ENCODE results near the gene WIZ. TPM values are rescaled to one million over a fixed set of nuclear protein-coding genes. Genes with fewer than 3 reads are reported as not detected.

The WIZ gene
- total and polyA plus RNA-seq, 12 donors, result 18.7 to 34.3 (median 21.3) TPM

DNA sequence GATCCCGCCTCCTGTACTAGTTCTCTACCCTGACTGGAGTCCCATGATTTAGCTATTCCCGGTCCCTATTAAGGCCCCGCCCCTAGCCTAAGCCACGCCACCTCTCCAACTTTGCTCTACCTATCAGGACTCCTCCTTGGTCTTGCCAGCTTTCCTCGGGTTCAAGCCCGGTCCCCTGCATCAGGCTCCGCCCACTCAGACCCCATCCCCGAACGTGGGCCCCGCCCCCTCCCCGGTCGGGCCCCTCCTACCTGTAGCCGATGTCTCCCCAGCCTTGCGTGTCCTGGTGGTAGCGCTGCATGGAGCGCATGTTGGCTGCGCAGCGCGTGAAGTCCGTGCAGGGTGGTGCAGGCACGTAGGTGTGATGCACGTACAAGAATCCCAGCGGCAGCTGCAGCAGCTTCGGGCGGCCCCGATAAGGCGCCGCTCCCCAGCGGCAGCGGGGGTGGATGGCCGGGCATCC is 21.9 kb upstream of the WIZ start:
- DNase-seq (no peak), ATAC-seq (peak in 1 of 8 donors; percentile 30)
- Histone ChIP-seq H3K4me3 (no peak overlapping the region), H3K36me3 (no peaks in the 10 kb centered on the region), H3K27ac (no peak overlapping the region), H3K4me1 (peaks cover 0 to 22% (median 7%) of the 10 kb centered on the region in 9 donors), H3K27me3 (peaks cover 5 to 49% (median 39%) of the 10 kb centered on the region in 7 donors), H3K9me3 (peaks cover 0 to 8% (median 0%) of the 10 kb centered on the region in 11 donors)
- TF ChIP-seq, protein P1, sequence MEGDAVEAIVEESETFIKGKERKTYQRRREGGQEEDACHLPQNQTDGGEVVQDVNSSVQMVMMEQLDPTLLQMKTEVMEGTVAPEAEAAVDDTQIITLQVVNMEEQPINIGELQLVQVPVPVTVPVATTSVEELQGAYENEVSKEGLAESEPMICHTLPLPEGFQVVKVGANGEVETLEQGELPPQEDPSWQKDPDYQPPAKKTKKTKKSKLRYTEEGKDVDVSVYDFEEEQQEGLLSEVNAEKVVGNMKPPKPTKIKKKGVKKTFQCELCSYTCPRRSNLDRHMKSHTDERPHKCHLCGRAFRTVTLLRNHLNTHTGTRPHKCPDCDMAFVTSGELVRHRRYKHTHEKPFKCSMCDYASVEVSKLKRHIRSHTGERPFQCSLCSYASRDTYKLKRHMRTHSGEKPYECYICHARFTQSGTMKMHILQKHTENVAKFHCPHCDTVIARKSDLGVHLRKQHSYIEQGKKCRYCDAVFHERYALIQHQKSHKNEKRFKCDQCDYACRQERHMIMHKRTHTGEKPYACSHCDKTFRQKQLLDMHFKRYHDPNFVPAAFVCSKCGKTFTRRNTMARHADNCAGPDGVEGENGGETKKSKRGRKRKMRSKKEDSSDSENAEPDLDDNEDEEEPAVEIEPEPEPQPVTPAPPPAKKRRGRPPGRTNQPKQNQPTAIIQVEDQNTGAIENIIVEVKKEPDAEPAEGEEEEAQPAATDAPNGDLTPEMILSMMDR (IDR thresholded peaks at IDR 0.05), result no peak
- intact Hi-C loops (cut with DNase I), result loop anchor here in 2 of 10 donors (10.0 kb wide), 2 partner anchors 53 to 73 kb away; no protein-coding TSS in a partner anchor
- WGBS, 2 donors, result 43 to 52% methylated on average over 31 of the region's 31 CpGs

DNA sequence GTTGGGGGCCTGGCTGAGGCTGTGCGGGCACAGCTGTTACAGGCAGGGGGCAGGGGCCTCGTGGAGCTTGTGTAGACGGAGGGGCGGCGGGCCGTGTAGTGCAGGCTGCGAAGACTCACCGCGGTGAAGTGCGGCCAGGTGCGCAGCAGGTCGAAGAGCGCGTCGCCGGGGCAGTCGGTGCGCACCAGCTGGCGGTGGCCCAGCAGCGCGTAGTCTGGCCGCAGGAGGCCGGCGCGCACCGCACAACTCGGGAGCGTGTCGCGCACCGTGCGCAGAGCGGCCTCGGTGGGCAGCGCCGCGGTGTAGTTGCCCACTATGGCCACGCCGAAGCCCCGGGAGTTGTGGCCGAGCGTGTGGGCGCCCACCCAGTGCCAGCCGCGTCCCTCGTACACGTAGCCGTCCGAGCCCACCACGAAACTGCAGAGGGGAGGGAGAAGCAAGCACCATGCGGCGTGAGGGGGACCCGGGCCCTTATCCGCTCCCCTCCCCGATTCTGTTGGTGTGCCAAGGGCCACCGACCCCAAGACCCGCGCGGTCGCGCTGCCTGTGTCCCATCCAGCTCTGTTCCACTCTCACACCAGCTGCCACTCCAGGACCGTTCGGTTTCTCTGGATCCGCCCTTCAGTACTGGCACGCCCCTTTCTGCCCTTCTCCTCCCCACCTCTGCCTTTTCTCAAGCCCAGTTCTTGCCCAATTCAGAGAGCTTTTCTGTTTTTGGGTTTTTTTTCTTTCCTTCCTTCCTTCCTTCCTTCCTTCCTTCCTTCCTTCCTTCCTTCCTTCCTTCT is 19.9 kb upstream of the WIZ start:
- TF ChIP-seq, protein P1 (IDR thresholded peaks at IDR 0.05), result no peak
- DNase-seq (no peak), ATAC-seq (peak; percentile 34 to 76 (median 44))
- peaks cover 5 to 66% (median 47%) of the 10 kb centered on the region in 7 donors for H3K27me3 ChIP-seq
- peak overlapping the region in 1 of 10 donors; percentile 1 for H3K27ac ChIP-seq
- WGBS, 2 donors, result 4 to 5% methylated on average over 65 of the region's 65 CpGs
- intact Hi-C loops (cut with DNase I), result loop anchor here in 4 of 10 donors (10.0 kb wide), 4 partner anchors 55 to 375 kb away; no protein-coding TSS in a partner anchor
- H3K4me1 ChIP-seq, result peaks cover 0 to 40% (median 7%) of the 10 kb centered on the region in 9 donors
- peak overlapping the region in 9 of 10 donors; percentile 19 to 49 (median 40) for H3K4me3 ChIP-seq
- peaks cover 0 to 8% (median 0%) of the 10 kb centered on the region in 11 donors for H3K9me3 ChIP-seq
- H3K36me3 ChIP-seq, result no peaks in the 10 kb centered on the region

DNA sequence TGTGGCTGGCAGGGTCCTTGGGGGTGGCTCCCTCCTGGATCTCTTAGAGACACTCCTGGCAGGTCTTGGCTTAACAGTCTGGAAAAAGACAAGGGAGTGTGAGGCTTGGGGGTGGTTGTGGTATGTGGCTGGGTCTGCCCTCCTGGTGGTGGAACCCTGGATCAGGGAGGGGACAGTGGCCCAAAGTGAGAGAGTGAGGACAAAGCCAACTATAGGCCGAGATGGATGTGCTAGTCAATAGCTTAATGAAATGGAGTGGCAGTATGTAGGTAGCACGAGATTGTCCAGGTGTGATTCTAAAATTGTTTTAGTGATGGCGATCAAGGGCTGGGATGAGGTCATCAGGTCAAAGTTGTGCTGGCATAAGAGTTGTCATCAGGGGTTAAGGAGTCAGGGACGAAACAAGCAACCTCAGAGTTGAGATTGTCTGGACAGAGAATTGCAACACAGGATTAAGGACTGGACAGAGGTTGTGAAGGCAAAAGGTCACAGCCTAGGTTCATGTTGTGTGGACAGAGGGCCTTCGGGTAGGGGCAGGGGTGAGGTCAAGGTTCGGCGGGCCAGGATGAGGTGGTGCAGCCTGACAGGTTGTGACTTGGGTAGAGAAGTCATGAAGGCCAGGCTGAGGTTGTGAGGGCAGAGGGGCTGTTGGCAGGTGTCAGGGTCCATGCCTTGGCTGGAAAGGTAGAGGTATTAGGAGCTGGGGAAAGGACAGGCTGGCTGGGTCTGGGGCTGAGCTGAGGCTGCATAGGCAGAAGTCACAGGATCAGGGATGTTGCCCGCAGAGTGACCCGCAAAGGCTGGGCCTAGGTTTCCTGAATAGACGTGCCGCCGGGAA is 19.1 kb upstream of the WIZ start:
- peak in 2 of 8 donors; percentile 8 to 17 for ATAC-seq
- H3K27ac ChIP-seq, result no peak overlapping the region
- intact Hi-C loops (cut with DNase I), result loop anchor here in 2 of 10 donors (10.0 kb wide), 2 partner anchors 86 to 374 kb away; no protein-coding TSS in a partner anchor
- H3K27me3 ChIP-seq, result peaks cover 5 to 74% (median 49%) of the 10 kb centered on the region in 7 donors
- H3K4me3 ChIP-seq, result peak overlapping the region in 5 of 10 donors; percentile 22 to 49 (median 40)
- DNase-seq, result no peak
- 57 to 59% methylated on average over 12 of the region's 12 CpGs for WGBS, 2 donors
- peaks cover 0 to 43% (median 7%) of the 10 kb centered on the region in 9 donors for H3K4me1 ChIP-seq
- H3K36me3 ChIP-seq, result no peaks in the 10 kb centered on the region
- H3K9me3 ChIP-seq, result peaks cover 0 to 8% (median 0%) of the 10 kb centered on the region in 11 donors
- TF ChIP-seq, protein P1 (IDR thresholded peaks at IDR 0.05), result no peak
